ENCODE data around the gene CDH11.
A peak's percentile ranks its signal among the peaks of the same experiment; 100 is the strongest.

Gene CDH11

GRCh38 chr16:65005696-65006095, 116.2 kb downstream of the CDH11 start:
- no peak for TF ChIP-seq SIN3A (IDR thresholded peaks at IDR 0.05; ENCODE audit: borderline replicate concordance, insufficient read depth, low read length)

- TF ChIP-seq POLR2AphosphoS5 (IDR thresholded peaks at IDR 0.05; ENCODE audit: low read depth, low read length) (no peak), SIN3A (IDR thresholded peaks at IDR 0.05; ENCODE audit: borderline replicate concordance, insufficient read depth, low read length) (no peak), FOXP2 (optimal IDR thresholded peaks at IDR 0.05; ENCODE audit: borderline replicate concordance, extremely low read depth, extremely low read length, insufficient read depth) (no peak), TAF1 (IDR thresholded peaks at IDR 0.05; ENCODE audit: borderline replicate concordance, insufficient read depth, low read length) (no peak)
Observed at GRCh38 chr16:65004570-65004969, 117.3 kb downstream of the CDH11 start.

DNA sequence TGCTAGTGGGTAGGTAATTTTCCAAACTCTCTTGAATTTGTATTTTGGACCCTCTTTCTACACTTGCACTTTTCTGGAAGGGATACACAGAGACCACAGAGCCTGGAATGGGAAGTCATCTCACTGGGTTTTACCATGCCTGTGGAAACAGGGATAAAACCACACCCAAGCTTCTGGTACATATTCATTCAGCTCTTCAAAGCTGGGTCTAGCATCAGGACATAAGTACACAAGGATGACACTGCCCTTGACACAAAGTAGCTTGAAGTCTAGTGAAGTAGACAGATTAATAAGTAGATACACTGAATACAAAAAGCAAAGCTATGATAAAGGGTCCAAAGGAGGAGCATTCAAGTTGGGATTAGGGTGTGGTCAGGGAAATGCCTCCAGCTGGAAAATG, 118.2 kb downstream of the CDH11 start:
- TF ChIP-seq TAF1 (IDR thresholded peaks at IDR 0.05; ENCODE audit: borderline replicate concordance, insufficient read depth, low read length), result no peak

DNA sequence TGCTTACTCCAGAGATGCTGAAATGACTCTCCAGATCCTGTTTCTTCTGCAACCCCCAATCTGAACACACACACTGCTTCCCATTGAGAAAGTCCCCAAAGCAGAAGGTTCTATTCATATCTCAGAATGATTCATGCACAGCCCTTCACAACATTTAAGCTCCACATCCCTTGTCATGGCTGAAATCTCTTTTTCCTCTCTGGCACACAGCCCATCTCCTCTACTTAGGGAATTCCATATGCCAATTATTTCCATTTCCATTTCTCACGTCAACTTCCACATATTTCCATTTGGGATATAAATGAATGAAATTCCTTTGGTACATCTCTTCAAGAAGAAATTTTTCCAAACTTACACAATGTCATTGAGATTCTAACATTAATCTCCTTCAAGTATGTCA, 119.6 kb downstream of the CDH11 start:
- TF ChIP-seq FOXP2 (optimal IDR thresholded peaks at IDR 0.05; ENCODE audit: borderline replicate concordance, extremely low read depth, extremely low read length, insufficient read depth) (no peak), SIN3A (IDR thresholded peaks at IDR 0.05; ENCODE audit: borderline replicate concordance, insufficient read depth, low read length) (peak; percentile 1; the same call in 1 of the 2 replicates), REST (IDR thresholded peaks at IDR 0.05; ENCODE audit: insufficient read depth in 1 of 2, low read depth in 2 of 2, low read length in 2 of 2) (0 out of 4 replicates have a peak, but pooled peaks of 1 of the 2 experiments have one; percentile 26), POLR2AphosphoS5 (IDR thresholded peaks at IDR 0.05; ENCODE audit: low read depth, low read length) (peak; percentile 57; the same call in 1 of the 2 replicates), TAF1 (IDR thresholded peaks at IDR 0.05; ENCODE audit: borderline replicate concordance, insufficient read depth, low read length) (no peak)

GRCh38 chr16:65000654-65001053, 121.2 kb downstream of the CDH11 start:
- TF ChIP-seq POLR2AphosphoS5 (IDR thresholded peaks at IDR 0.05; ENCODE audit: low read depth, low read length) (no peak), SIN3A (IDR thresholded peaks at IDR 0.05; ENCODE audit: borderline replicate concordance, insufficient read depth, low read length) (no peak), REST (IDR thresholded peaks at IDR 0.05; ENCODE audit: insufficient read depth in 1 of 2, low read depth in 2 of 2, low read length in 2 of 2) (no peak), FOXP2 (optimal IDR thresholded peaks at IDR 0.05; ENCODE audit: borderline replicate concordance, extremely low read depth, extremely low read length, insufficient read depth) (no peak), TAF1 (IDR thresholded peaks at IDR 0.05; ENCODE audit: borderline replicate concordance, insufficient read depth, low read length) (no peak)

GRCh38 chr16:64997751-64998150, 124.1 kb downstream of the CDH11 start:
- TF ChIP-seq POLR2AphosphoS5 (IDR thresholded peaks at IDR 0.05; ENCODE audit: low read depth, low read length) (no peak), REST (IDR thresholded peaks at IDR 0.05; ENCODE audit: insufficient read depth in 1 of 2, low read depth in 2 of 2, low read length in 2 of 2) (no peak), SIN3A (IDR thresholded peaks at IDR 0.05; ENCODE audit: borderline replicate concordance, insufficient read depth, low read length) (no peak), FOXP2 (optimal IDR thresholded peaks at IDR 0.05; ENCODE audit: borderline replicate concordance, extremely low read depth, extremely low read length, insufficient read depth) (no peak), TAF1 (IDR thresholded peaks at IDR 0.05; ENCODE audit: borderline replicate concordance, insufficient read depth, low read length) (no peak)

- TF ChIP-seq POLR2AphosphoS5 (IDR thresholded peaks at IDR 0.05; ENCODE audit: low read depth, low read length), result no peak
- TF ChIP-seq REST (IDR thresholded peaks at IDR 0.05; ENCODE audit: insufficient read depth in 1 of 2, low read depth in 2 of 2, low read length in 2 of 2), result no peak
- TF ChIP-seq SIN3A (IDR thresholded peaks at IDR 0.05; ENCODE audit: borderline replicate concordance, insufficient read depth, low read length), result no peak
- TF ChIP-seq FOXP2 (optimal IDR thresholded peaks at IDR 0.05; ENCODE audit: borderline replicate concordance, extremely low read depth, extremely low read length, insufficient read depth), result no peak
- TF ChIP-seq TAF1 (IDR thresholded peaks at IDR 0.05; ENCODE audit: borderline replicate concordance, insufficient read depth, low read length), result no peak
Observed at GRCh38 chr16:64997121-64997520, 124.7 kb downstream of the CDH11 start.

Measured in PFSK-1 (cell line).